ENCODE measurements around the gene CYLD. TPM values are rescaled to one million over a fixed set of nuclear protein-coding genes. Genes with fewer than 3 reads are reported as not detected.
A peak's percentile ranks its signal among the peaks of the same experiment; 100 is the strongest.

The CYLD gene
- total and polyA plus RNA-seq, 2 experiments from 2014 or later, result 21.7 to 32.6 TPM

DNA sequence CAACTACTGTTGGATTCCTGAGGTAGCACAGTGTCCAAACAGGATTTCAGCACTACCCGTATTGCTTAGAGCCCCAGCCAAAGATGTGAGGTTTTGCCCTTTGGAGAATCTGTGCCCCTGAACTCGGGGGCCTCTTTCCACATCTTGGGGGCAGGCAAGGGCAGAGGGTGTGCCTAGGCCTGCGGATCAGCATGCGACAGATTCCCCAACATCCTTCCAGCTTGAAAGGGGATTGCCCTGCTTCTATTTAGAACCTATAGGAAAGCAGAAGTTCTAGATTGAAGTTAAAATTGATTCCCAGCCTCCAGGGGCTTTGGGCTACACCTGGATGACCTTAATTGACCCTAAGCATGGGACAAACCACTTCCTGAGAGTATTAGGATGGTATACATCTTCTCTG, 28.9 kb upstream of the CYLD start:
- H3K4me1 ChIP-seq (ENCODE audit: insufficient read depth), result no peaks in the 10 kb centered on the region
- WGBS, 2 experiments (ENCODE audit: low coverage in 1 of 2, low lambda C conversion rate in 2 of 2, missing lambda C conversion rate in 2 of 2), result 63 to 71% methylated on average over 4 of the region's 4 CpGs
- no peaks in the 10 kb centered on the region for H3K27me3 ChIP-seq (replicated peaks; ENCODE audit: insufficient read depth)
- no peak overlapping the region for H3K27ac ChIP-seq
- no peaks in the 10 kb centered on the region for H3K36me3 ChIP-seq (ENCODE audit: low read depth)
- H2AFZ ChIP-seq, result no peak overlapping the region
- H3K9me2 ChIP-seq (ENCODE audit: insufficient read depth), result no peaks in the 10 kb centered on the region
- no peaks in the 10 kb centered on the region for H3K79me2 ChIP-seq (ENCODE audit: insufficient read depth)
- no peaks in the 10 kb centered on the region for H3K9me3 ChIP-seq (ENCODE audit: low read depth)
- H3K4me3 ChIP-seq, result no peak overlapping the region
- no peaks in the 10 kb centered on the region for H3F3A ChIP-seq (ENCODE audit: insufficient read depth)
- no peaks in the 10 kb centered on the region for H4K20me1 ChIP-seq (ENCODE audit: insufficient read depth)
- in situ Hi-C loops (cut with MboI), result no loop called here
- H3K9ac ChIP-seq, result no peak overlapping the region
- H3K4me2 ChIP-seq (ENCODE audit: unreplicated experiment), result no peak overlapping the region
- TF ChIP-seq EZH2phosphoT487 (IDR thresholded peaks at IDR 0.05; ENCODE audit: insufficient read depth, low read depth) (no peak), EZH2 (IDR thresholded peaks at IDR 0.05; ENCODE audit: insufficient read depth, poor library complexity, severe bottlenecking) (no peak)
- DNase-seq, result no peak

DNA sequence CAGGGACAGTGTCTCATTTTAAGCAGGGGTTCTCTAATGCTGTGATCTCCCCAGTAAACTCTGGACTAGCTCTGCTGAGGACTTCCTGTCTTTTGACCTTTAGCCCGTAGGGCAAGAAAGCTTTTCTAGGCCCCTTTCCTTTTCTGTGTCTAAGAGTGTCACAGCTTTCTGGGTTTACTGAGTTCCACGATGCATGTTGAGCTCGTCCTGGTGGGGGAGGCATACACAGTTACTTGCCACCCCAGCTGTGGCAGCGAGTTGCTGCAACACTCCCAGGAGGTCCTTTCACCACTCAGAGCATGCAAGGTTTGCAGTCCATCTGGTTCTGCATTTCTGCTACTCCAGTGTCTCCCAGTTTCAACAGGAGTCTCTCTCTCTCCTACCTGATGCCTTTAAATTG, 24.8 kb upstream of the CYLD start:
- no peak overlapping the region for H3K4me3 ChIP-seq
- no peaks in the 10 kb centered on the region for H4K20me1 ChIP-seq (ENCODE audit: insufficient read depth)
- TF ChIP-seq EZH2phosphoT487 (IDR thresholded peaks at IDR 0.05; ENCODE audit: insufficient read depth, low read depth) (no peak), EZH2 (IDR thresholded peaks at IDR 0.05; ENCODE audit: insufficient read depth, poor library complexity, severe bottlenecking) (no peak)
- H3F3A ChIP-seq (ENCODE audit: insufficient read depth), result no peaks in the 10 kb centered on the region
- in situ Hi-C loops (cut with MboI), result no loop called here
- no peaks in the 10 kb centered on the region for H3K36me3 ChIP-seq (ENCODE audit: low read depth)
- no peak overlapping the region for H2AFZ ChIP-seq
- H3K9me3 ChIP-seq (ENCODE audit: low read depth), result no peaks in the 10 kb centered on the region
- no peaks in the 10 kb centered on the region for H3K4me1 ChIP-seq (ENCODE audit: insufficient read depth)
- H3K27ac ChIP-seq, result no peak overlapping the region
- no peaks in the 10 kb centered on the region for H3K9me2 ChIP-seq (ENCODE audit: insufficient read depth)
- no peak for DNase-seq
- no peak overlapping the region for H3K9ac ChIP-seq
- H3K79me2 ChIP-seq (ENCODE audit: insufficient read depth), result no peaks in the 10 kb centered on the region
- WGBS, 2 experiments (ENCODE audit: low coverage in 1 of 2, low lambda C conversion rate in 2 of 2, missing lambda C conversion rate in 2 of 2), result 72 to 76% methylated on average over 4 of the region's 4 CpGs
- no peak overlapping the region for H3K4me2 ChIP-seq (ENCODE audit: unreplicated experiment)
- no peaks in the 10 kb centered on the region for H3K27me3 ChIP-seq (replicated peaks; ENCODE audit: insufficient read depth)

DNA sequence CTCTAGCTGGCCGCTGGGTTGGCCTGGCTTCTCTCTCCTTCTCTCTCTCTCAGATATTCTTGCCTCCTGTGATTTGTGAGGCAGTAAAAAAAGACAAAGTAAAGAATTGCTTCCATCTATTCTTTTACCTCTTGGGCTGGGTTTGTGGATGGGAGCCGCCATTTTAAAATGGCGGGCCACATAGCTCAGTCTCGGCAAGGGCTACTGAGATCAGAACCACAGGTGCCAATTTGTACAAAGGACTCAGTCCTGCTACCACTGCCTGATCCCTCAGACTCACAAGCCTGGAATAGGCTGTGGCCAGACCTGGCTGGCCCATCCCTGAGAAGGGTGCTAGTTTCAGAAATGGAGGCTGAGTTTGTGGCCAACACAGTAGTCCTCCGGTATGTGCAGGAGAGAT, 24.4 kb upstream of the CYLD start:
- no peak overlapping the region for H3K9ac ChIP-seq
- no peaks in the 10 kb centered on the region for H4K20me1 ChIP-seq (ENCODE audit: insufficient read depth)
- no peaks in the 10 kb centered on the region for H3K79me2 ChIP-seq (ENCODE audit: insufficient read depth)
- no peaks in the 10 kb centered on the region for H3K9me2 ChIP-seq (ENCODE audit: insufficient read depth)
- 74 to 80% methylated on average over 5 of the region's 5 CpGs for WGBS, 2 experiments (ENCODE audit: low coverage in 1 of 2, low lambda C conversion rate in 2 of 2, missing lambda C conversion rate in 2 of 2)
- no peak overlapping the region for H3K4me2 ChIP-seq (ENCODE audit: unreplicated experiment)
- in situ Hi-C loops (cut with MboI), result no loop called here
- DNase-seq, result no peak
- H3F3A ChIP-seq (ENCODE audit: insufficient read depth), result no peaks in the 10 kb centered on the region
- H3K27ac ChIP-seq, result no peak overlapping the region
- H3K4me1 ChIP-seq (ENCODE audit: insufficient read depth), result no peaks in the 10 kb centered on the region
- no peak overlapping the region for H2AFZ ChIP-seq
- no peak overlapping the region for H3K4me3 ChIP-seq
- H3K27me3 ChIP-seq (replicated peaks; ENCODE audit: insufficient read depth), result no peaks in the 10 kb centered on the region
- no peaks in the 10 kb centered on the region for H3K9me3 ChIP-seq (ENCODE audit: low read depth)
- TF ChIP-seq EZH2phosphoT487 (IDR thresholded peaks at IDR 0.05; ENCODE audit: insufficient read depth, low read depth) (no peak), EZH2 (IDR thresholded peaks at IDR 0.05; ENCODE audit: insufficient read depth, poor library complexity, severe bottlenecking) (no peak)
- no peaks in the 10 kb centered on the region for H3K36me3 ChIP-seq (ENCODE audit: low read depth)

DNA sequence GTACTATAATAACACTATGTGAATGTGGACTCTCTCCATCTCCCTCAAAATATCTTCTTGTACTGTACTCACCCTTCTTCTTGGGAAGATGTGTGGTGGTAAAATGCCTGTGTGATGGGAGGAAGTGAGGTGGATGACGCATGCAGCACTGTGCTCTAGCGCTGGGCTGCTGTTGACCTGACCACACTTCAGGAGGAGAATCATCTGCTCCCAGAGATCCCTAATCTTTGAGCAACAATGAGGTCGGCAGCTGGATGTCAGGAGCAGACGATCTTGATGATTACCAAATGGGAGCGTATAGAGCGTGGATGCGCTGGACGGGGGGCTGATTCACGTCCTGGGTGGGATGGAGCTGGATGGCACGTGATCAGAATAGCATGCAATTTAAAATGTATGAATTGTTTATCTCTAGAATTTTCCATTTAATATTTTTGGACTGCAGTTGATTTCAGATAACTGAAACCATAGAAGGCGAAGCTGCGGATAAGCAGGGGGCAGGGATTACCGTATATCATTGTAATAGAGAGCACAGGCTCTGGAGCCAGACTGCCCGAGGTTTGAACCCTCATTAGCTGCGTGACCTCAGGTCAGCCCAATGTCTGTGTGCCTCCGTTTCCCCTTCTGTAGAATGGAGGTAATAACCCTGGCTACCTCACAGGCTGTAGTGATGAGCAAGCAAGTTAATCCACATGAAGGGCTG, 23.7 kb upstream of the CYLD start:
- no peaks in the 10 kb centered on the region for H3K9me3 ChIP-seq (ENCODE audit: low read depth)
- H3F3A ChIP-seq (ENCODE audit: insufficient read depth), result no peaks in the 10 kb centered on the region
- no peak overlapping the region for H3K27ac ChIP-seq
- no peak overlapping the region for H3K9ac ChIP-seq
- no peak overlapping the region for H3K4me3 ChIP-seq
- H3K79me2 ChIP-seq (ENCODE audit: insufficient read depth), result no peaks in the 10 kb centered on the region
- no peaks in the 10 kb centered on the region for H3K4me1 ChIP-seq (ENCODE audit: insufficient read depth)
- DNase-seq, result peak; percentile 36
- WGBS, 2 experiments (ENCODE audit: low coverage in 1 of 2, low lambda C conversion rate in 2 of 2, missing lambda C conversion rate in 2 of 2), result 40 to 43% methylated on average over 16 of the region's 16 CpGs
- H3K36me3 ChIP-seq (ENCODE audit: low read depth), result no peaks in the 10 kb centered on the region
- no peaks in the 10 kb centered on the region for H4K20me1 ChIP-seq (ENCODE audit: insufficient read depth)
- H2AFZ ChIP-seq, result no peak overlapping the region
- H3K9me2 ChIP-seq (ENCODE audit: insufficient read depth), result no peaks in the 10 kb centered on the region
- no peak overlapping the region for H3K4me2 ChIP-seq (ENCODE audit: unreplicated experiment)
- no peaks in the 10 kb centered on the region for H3K27me3 ChIP-seq (replicated peaks; ENCODE audit: insufficient read depth)
- in situ Hi-C loops (cut with MboI), result no loop called here
- TF ChIP-seq EZH2 (IDR thresholded peaks at IDR 0.05; ENCODE audit: insufficient read depth, poor library complexity, severe bottlenecking), result no peak
- no peak for TF ChIP-seq EZH2phosphoT487 (IDR thresholded peaks at IDR 0.05; ENCODE audit: insufficient read depth, low read depth)
